ENCODE data around the gene KCTD17.

Gene KCTD17

DNA sequence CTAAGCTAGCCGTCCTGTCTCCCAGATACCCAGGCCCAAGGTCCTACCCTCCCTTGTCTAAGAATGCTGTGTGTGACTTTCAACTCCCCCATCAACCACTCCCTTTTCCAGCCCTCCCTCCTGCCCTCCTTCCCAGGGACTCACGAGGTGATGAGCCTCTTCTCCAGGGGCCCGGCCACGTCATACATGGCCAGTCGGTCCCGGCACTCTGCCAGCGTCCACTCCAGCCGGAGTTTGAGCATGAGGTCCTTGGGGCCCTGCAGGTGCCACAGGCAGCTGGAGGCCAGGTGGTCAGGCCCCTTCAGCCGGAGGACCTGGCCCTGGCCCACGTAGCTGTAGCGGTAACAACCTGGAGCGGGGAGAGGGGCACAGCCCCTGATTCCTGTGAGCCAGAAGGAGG is 37.9 kb downstream of the KCTD17 start:
- TF ChIP-seq CTCF (conservative IDR thresholded peaks at IDR 0.05; ENCODE audit: low read depth, low read length) = no peak
- DNase-seq (ENCODE audit: low read depth) = no peak
- no peak overlapping the region for H3K4me3 ChIP-seq (ENCODE audit: low read length)

- no peak overlapping the region for H3K4me3 ChIP-seq (ENCODE audit: low read length)
- no peak for TF ChIP-seq CTCF (conservative IDR thresholded peaks at IDR 0.05; ENCODE audit: low read depth, low read length)
- DNase-seq (ENCODE audit: low read depth) = no peak
Measured at GRCh38 chr22:37090920-37091695, 39.6 kb downstream of the KCTD17 start.

DNA sequence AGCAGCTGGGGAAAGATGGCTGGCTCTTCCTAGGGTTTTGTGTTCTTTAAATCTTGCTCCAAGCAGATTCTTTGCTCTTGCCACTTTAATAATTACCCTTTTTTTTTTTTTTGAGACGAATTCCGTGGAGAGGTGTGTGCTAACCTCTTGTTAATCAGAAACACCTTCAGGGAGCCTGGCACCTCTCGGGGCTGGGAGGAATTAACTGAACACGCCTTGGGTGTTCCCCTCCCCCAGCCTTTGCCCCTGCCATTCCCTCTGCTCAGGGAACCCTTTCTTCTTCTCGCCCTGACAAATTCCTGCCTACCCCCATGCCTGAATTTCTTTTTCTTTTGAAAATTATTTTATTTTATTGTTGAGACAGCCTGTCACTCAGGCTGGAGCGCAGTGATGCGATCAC is 40.5 kb downstream of the KCTD17 start:
- no peak for TF ChIP-seq CTCF (conservative IDR thresholded peaks at IDR 0.05; ENCODE audit: low read depth, low read length)
- DNase-seq (ENCODE audit: low read depth) = peak; percentile 10
- H3K4me3 ChIP-seq (ENCODE audit: low read length) = no peak overlapping the region

DNA sequence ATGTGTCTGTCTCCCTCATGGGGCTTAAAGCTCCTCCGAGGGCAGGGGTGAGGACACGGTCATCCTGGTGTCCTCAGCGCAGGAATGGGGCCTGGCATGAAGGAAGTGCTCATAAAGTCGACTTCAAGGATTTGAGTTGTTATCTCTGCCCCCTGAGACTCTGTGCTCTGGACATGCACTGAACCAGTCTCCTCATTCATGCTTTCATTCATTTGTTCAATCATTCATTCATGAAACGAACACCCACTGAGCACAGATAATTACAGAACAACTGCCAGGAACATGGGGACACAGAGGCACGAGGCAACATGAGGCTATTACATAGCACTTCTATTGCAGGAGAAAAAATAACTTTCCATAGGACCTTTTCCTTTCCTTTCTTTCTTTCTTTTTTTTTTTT is 41.5 kb downstream of the KCTD17 start:
- no peak for TF ChIP-seq CTCF (conservative IDR thresholded peaks at IDR 0.05; ENCODE audit: low read depth, low read length)

GRCh38 chr22:37094239-37094638 is 42.7 kb downstream of the KCTD17 start:
- TF ChIP-seq CTCF (conservative IDR thresholded peaks at IDR 0.05; ENCODE audit: low read depth, low read length) = no peak
- H3K4me3 ChIP-seq (ENCODE audit: low read length) = no peak overlapping the region
- no peak for DNase-seq (ENCODE audit: low read depth)

More for the DNA sequence above, 41.5 kb downstream of the KCTD17 start:
- DNase-seq (ENCODE audit: low read depth) = no peak
- H3K4me3 ChIP-seq (ENCODE audit: low read length) = no peak overlapping the region

DNA sequence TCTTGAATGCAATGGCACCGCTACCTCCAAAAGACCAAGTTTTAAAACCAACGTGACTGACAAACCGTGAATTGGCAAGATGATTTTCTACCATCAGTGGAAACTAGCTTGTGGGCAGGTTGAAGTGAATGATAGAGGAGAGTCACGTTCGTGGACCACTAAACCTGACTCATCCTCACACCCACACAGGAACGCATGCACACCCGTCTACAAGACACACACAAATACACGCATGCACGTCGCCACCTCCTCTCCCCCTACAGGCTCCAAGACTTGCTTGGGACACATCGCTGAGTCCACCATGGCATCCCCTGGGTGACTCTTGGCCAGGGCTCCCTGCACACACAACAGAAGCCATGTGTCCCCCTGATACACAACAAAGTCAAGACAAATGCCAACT is 43.6 kb downstream of the KCTD17 start:
- no peak for DNase-seq (ENCODE audit: low read depth)
- TF ChIP-seq CTCF (conservative IDR thresholded peaks at IDR 0.05; ENCODE audit: low read depth, low read length) = no peak
- H3K4me3 ChIP-seq (ENCODE audit: low read length) = no peak overlapping the region

- no peak overlapping the region for H3K4me3 ChIP-seq (ENCODE audit: low read length)
- no peak for DNase-seq (ENCODE audit: low read depth)
- no peak for TF ChIP-seq CTCF (conservative IDR thresholded peaks at IDR 0.05; ENCODE audit: low read depth, low read length)
Measured at GRCh38 chr22:37097346-37097745, 45.8 kb downstream of the KCTD17 start.

Data from retinal pigment epithelial cell (primary cell).